CD4-positive, alpha-beta T cell treated with Interleukin-17A for 4 hours (primary cell): ENCODE results near the gene FRYL.
A peak's percentile ranks its signal among the peaks of the same experiment; 100 is the strongest.
"Not testable (repeated sequence)": the region's sequence is repeated elsewhere in the genome, so short reads cannot be mapped to it uniquely, and the experiment has no call there.

ENCODE experiments used
- DNase-seq: peaks from one replicate; pipeline ENCODE4 v3.0.0-alpha.2; 2020; ENCODE audit warnings: mixed read lengths

Gene FRYL

DNA sequence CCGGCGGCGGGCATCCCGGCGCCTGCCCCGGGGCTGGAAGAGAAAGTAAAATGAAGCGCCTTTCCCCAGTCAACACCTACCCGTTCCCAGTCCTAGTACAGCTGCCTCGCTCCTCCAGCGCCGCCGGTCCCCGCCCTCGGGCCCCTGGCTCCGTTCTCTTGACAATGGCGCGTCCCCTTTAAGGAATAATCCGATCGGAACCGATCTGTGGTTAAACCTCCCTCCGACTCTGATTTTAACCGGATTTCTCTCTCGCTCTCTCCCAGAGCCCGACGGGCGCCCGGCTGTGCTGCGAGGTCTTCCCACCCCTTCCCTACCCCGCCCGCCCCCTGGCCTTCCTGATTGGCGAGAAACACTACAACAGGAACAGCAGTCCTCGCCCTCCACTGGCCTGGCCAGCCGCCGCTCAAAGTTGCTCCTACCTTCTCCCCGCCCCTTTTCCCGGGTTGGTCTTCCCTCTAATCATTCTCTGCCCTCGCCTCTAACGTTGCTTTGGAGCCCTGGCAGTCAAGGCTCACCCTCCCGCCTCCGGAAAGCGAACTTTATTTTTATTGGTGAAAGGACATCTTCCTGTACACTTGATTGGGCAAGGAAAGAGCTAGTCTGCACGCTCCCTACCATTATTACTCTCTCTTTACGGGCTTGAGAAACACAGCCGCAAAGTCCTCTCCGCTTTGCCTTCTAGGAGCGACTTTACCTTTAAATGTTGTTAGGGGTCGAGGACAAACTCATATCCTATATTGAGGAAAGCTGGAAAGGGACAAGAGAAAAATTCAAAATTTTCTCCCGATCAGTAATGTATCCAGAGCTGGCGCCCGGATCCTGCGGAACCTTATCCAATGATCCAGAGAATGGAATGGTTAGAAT is at the start of gene FRYL:
Gene FRYL (minus strand): TSS at position 282 of the 867 bp plus-strand sequence. CDS start 145,869 bp downstream, outside the sequence.
- peak; percentile 98 for DNase-seq

DNA sequence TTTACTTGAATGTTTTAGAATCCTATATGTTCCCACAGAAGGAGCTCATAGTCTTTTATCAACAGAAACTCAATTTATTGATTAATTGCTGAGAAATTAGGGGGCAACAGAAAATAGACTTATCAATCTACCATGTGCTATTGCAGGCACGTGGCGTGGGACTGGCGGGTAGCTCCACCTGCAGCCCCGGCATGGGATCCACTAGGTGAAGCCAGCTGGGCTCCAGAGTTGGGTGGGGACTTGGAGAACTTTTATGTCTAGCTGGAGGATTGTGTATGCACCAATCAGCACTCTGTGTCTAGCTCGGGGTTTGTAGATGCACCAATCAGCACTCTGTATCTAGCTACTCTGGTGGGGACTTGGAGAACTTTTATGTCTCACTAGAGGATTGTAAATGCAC is 47.5 kb upstream of the FRYL start:
- DNase-seq: no peak

DNA sequence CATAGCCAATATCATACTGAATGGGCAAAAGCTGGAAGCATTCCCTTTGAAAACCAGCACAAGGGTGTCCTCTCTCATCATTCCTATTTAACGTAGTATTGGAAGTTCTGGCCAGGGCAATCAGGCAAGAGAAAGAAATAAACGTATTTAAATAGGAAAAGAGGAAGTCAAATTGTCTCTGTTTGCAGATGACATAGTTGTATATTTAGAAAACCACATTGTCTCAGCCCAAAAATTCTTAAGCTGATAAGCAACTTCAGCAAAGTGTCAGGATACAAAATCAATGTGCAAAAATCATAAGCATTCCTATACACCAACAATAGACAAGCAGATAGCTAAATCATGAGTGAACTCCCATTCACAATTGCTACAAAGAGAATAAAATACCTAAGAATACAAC is 41.4 kb upstream of the FRYL start:
- DNase-seq: not testable (repeated sequence)

DNA sequence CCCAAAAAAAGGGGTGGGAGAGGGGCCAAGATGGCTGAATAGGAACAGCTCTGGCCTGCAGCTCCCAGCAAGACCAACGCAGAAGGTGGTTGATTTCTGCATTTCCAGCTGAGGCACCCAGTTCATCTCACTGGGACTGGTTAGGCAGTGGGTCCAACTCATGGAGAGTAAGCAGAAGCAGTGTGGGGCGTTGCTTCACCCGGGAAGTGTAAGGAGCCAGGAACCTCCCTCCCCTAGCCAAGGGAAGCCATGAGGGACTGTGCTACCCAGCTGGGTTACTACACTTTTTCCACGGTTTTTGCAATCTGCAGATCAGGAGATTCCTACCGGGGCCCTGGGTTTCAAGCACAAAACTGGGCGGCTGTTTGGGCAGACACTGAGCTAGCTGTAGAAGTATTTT is 36.9 kb upstream of the FRYL start:
- no peak for DNase-seq

DNA sequence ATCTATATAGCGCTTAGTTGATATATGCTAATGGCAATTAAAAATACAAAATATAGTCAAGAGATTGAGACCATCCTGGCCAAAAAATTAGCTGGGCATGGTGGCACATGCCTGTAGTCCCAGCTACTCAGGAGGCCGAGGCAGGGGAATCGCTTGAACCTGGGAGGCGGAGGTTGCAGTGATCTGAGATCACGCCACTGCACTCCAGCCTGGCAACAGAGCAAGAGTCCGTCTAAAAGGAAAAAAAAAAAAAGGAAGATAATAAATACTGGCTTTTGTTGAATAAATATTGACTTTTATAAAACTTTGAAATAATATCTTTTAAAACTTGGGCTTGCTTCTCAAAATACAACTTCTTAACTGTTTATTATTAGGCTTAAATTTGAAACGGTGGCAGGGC is 36.2 kb upstream of the FRYL start:
- not testable (repeated sequence) for DNase-seq

DNA sequence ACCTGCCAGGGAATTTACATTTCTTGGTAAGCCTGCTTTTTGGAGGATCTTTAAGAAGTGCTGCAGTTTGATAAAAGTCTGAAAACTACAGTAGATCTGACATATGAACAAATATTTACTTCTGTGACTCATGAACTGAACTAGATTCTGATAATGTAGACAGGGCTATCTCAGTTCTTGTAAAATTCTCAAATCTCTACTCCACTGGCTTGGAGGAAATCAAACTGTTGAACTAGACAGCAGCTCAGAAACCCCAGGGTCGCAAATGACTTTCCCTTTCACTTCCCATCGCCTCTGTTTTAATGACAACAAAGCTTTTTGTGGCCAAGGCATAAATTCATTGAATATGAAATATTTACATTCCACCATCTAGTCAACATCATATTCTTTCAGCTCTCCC is 35.4 kb upstream of the FRYL start:
- DNase-seq: no peak

DNA sequence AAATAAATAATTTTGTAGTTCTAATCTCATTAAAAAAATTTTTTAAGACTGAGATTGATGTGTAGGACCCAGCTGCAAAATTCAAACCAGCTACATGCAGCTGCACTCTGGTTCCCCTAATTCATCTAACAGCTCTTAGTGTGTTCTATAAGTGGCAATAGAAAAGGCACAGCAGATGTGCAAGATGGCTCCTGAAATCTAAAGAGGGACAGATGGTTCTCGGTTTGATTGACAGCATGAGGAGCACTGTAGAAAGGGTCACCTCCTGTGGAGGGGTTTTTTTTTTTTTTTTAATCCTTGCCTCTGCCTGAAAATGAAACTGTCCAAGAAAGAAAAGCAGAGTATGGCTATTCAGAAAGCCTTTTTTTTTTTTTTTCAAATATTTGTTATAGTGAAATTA is 33.9 kb upstream of the FRYL start:
- no peak for DNase-seq

DNA sequence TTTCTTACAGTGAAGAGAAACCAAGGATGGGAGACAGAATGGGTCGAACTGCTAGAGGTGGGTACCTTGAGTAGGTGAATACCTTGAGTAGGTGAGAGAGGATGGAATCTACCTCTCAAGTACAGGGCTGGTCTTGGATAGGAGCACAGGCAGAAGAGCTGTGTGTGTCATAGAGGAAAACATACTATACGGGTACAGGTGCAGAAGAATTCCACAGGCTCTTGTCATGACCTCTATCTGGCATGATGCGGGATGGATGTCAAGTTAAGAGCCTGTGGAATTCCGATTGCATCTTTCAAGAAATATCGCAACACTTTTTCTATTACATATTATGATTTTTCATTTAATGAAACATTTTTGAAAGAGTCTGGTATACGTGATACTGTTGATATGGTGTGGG is 32.8 kb upstream of the FRYL start:
- no peak for DNase-seq

DNA sequence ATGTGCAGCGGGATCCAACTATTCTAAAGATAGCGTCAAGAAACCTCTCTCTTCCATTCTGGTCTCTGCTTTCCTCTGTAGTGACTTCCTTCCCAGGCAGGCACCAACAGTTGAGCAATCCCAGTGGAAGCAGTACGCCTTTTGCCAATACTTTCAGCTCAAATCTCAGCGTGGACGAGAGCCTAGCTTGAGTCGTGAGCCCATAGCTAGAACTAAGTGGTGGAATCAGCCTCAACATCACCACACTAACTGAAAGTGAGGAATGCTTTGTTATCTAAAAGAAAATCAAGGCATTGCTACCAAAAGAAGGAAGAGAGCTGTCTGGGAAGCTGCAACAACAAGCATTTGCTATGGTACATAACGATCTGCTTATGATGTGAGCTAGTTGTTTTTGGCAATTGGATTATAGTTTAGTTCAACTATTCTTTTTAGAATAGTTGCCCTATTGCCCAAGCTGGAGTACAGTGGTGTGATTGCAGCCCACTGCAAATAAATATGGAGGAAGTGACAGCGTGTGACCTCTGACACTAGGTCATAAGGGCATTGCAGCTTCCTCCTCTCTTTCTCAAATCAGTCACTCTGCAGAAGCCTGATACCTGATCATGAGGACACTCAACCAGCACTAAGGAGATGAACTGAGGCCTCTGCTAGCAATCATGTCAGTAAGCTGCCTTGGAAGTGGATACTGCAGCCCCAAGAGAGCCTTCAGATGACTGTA is 24.7 kb upstream of the FRYL start:
- no peak for DNase-seq

DNA sequence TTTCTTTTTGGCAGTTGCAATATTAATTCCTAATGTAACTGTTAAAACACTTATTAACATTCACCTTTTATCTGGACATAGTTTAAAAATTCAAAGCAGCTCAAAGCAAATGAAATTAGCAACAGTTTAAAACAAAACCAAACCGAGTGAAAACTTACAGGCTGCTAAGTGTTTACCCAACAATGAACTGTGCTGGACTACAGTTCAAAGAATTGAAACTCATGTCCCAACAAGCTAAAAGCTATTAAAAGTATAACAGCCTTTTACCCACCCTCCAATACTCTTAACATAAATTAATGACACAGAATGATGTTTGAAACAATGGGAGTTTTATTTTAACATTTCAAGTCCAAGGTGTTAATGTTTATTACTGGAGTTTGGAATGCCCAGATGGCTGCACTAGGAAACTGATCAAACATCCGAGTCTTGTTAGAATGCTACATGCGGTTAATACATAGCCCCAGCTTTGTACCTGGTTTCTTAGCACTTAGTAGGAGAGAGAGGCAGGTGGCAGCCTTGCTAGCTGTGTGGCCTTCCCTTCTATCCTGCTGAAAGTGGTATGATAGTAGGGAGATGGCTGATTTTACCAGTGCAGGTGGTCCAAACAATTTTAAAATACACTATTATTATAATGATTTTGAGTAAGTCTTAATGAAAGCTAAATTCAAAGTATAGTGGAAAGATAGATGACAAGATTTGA is 21.1 kb upstream of the FRYL start:
- DNase-seq: no peak

DNA sequence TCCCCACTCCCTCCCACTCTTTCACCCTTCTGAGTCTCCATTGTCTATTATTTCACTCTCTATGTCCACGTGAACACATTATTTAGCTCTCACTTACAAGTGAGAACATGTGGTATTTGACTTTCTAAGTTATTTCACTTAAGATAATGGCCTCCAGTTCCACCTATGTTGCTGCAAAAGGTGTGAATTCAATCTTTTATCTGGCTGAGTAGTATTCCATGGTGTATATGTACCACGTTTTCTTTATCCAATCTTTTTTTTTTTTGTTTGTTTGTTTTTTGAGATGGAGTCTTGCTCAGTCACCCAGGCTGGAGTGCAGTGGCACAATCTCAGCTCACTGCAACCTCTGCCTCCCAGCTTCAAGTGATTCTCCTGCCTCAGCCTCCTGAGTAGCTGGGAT is 20.1 kb upstream of the FRYL start:
- not testable (repeated sequence) for DNase-seq

DNA sequence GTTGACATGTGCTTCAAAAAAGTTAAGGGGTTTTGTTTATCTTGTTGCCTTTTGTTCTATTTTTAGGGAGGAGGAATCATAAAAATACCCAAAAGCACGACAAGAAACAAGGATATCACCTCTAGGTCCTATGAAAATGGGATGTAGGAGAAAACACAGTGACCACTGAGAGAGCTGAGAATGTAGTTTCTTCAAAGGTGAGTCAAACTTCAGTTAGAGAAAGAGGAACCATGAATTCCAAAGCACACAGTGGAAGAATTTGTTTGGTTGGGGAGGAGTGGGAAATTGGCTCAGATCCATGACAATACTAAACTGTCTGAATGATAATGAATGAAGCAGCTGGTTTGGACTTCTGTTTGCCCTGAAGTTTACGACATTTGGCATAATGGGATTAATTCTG is 19.1 kb upstream of the FRYL start:
- no peak for DNase-seq

DNA sequence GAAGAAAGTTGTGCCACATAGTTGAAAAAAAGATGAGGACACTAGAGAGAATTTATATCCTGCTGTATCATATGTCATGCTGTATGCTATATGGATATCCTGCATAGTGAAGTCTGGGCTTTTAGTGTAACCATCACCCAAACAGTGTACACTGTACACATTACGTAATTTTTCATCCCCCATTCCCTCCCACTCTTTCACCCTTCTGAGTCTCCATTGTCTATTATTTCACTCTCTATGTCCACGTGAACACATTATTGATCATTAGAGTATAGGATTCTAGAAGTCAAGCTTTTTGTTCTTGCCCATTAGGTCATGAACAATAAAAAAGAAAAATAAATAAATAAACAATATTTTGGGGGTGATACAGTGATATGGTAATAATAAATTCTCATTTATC is 18.0 kb upstream of the FRYL start:
- no peak for DNase-seq

DNA sequence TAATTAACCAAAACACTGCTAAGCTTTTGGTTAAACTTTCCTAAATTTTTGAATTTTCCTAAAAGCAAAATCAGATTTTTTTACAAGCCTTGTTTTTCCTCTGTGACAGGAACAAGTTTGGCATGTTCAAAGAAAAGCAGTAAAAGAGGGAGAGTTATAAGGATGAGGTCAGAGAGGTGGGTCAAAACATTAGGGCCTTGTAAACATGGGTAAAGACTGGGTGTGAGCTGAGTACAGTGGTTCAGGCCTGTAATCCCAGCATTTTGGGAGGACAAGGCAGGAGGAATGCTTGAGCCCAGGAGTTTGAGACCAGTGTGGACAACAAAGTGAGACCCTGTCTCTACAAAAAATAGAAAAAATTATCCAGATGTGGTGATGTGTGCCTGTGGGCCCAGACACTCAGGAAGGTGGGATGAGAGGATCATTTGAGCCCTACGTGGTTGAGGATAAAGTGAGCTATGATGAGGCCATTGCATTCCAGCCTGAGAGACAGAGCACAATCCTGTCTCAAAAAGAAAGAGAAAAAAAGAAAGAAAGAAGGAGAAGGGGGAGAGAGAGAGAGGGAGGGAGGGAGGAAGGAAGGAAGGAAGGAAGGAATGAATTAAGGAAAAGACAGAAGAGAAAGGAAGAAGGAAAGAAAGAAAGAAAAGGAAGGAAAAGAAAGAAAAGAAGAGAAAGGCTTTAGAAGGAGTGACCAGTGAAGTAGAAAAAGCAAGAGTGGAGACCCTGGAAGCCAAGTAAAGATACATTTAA is 17.0 kb upstream of the FRYL start:
- DNase-seq: no peak

DNA sequence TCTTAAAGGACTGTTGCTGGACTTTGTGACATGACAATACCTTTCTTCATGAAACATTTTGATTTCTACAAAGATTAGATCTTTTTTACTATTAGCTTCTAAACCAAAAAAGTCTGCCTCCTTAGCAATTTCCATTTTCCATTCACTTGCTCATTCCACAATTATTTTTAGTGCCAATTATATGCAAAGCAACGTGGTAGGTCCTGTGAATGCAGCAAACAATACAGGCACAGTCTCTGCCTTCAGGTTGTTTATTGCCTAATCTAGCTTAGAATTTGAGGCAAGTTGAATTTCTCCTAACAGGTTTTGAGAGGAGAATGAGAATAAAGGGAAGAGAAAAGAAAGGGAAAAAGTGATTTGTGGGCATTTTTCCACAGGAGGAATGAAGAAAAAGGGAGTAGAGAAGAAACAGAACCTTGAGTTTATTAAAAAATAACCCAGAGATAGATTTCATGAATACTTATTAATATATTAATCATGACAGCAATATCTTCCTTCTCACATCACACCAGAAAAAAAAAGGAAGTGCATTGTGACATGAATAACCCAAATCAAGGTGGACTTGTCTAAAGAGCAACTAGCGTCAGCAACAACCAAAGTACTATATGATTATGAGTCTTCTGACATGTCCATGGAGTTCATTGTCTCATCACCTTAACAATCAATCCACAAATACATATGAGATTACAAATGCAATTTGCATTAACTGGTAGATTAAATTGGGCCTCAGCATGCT is 16.3 kb upstream of the FRYL start:
- DNase-seq: no peak

DNA sequence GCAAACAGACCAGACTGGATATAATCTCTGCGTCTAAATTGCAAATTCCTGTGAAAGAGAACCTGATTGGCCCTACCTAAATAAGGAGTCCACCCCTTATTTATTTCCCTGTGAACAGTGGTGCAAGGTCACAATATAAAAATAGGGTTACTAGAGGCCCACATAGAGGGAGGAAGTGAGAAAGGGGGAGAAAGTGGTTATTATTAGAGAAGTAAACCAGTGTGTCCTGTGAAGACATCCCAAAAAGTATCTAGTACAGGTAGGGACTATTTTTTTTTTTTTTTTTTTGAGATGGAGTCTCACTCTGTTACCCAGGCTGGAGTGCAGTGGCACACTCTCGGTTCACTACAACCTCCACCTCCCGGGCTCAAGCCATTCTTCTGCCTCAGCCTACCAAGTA is 15.0 kb upstream of the FRYL start:
- DNase-seq: no peak

DNA sequence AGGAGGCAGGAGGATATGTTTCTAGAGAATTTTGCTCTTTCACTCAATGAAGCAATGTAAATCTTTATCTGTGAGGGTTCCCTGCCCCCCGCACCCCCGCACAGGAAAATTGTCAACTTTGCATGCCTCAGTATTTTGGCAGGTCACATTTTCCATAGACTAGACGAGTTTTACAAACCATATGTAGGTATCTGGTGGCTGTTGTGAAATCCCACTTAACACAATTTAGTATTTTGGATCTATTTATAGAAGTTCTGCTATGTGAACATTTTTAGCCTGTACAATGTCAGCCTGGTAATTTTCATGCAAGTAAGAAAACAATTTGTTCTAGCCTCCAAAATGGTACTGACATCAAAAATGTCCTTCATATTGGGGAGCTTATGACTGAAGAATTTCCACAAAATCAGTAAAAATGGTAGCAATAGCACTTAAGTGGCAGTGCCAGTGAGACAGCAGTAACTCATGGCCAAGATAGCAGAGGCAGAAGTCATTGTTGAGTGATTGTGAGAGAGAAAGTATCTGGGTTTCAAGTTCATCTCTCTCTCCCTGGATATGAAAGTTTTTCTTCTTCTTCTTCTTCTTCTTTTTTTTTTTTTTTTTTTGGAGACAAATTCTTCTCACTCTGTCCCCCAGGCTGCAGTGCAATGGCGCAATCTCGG is 12.4 kb upstream of the FRYL start:
- DNase-seq: no peak

DNA sequence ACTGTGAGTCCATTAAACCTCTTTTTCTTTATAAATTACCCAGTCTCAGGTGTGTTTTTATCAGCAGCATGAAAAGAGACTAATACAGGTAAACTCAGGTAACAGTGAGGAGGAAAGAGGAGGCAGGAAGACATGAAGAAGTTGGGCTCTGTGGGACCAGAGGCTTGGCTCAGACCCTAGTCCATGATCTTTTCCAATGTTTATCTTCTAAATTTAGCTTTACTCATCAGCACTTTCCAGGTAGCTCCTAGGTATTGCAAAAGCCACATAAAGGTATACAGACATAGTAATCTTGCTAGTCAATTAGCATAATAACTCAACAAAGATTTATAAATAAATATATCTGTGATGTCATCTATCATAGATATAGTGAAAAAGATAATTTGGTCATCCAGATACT is 11.2 kb upstream of the FRYL start:
- DNase-seq: no peak

DNA sequence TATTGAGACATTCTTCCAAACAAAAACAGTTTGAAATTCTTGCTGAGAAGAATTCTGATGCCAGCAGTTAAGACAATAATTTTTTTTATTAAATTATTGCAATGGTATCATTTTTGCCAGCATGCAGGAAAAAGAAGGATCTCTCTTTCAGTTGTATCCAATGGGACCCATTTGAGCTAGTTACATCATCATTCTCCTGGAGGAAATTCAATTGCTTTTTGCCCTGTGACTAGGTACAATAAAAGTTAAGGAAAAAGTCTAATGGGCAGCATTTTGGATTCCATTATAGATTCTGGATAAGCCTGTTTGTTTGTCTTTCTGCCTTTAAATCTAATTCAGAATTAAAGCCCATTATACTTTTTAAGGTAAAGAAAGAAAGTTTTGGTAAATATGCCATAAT is 10.5 kb upstream of the FRYL start:
- DNase-seq: no peak

DNA sequence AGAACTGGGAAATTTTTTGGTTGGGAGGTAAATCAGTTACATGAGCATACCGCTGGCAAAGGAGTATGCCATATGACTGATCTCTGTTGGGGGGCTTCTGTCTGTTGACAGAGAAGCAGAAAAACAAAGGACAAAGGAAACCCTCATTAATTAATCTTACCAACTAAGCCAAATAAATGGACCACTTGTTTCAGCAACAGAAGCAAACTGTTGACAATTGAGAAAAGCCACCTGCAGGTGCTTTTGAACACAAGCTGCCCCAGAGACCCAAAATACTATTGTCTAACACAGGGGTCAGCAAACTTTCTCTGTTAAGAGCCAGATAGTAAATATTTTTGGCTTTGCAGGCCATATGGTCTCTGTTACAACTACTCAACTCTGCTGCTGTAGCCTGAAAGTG is 7.0 kb upstream of the FRYL start:
- DNase-seq: no peak

DNA sequence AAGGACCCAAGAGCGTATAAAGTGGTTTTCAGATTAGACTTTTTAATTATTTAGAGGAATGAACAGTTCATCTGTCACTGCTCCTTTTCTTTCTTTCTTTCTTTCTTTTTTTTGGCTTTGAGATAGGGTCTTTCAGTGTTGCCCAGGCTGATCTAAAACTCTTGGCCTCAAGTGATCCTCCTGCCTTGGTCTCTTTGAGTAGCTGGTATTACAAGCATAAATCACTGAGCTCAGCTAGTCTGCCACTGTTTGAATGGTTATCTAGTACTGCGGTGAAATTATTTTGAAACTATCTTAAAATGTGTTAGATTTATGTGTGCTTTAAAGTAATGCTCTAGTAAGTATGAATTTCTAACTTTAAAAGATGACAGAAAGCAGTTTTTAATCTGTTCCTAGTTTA is 6.5 kb upstream of the FRYL start:
- DNase-seq: no peak

DNA sequence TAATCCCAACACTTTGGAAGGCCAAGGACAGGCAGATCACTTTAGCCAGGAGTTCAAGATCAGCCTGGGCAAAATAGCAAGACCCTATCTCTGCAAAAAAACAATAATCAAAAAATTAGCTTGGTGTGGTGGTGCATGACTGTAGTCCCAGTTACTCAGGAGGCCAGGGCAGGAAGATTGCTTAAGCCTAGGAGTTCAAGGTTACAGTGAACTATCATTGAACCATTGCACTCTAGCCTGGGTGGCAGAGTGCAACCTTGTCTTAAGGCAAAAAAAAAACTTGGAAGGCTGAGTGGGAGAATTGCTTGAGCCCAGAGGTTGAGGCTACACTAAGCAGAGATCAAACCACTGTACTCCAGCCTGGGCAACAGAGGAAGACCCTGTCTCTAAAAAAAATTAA is 5.2 kb upstream of the FRYL start:
- no peak for DNase-seq
